C4-2B (cell line): ENCODE measurements around the gene FAF1.
A peak's percentile ranks its signal among the peaks of the same experiment; 100 is the strongest.

Experiments used
- H3K27ac ChIP-seq: fragments of 450-650 bp; 2 replicates; pipeline ENCODE4 v1.5.1; 2017
- CTCF ChIP-seq: fragments of 450-650 bp; conservative IDR thresholded peaks from 2 replicates; pipeline ENCODE4 v1.5.1; 2017; ENCODE audit warnings: mild to moderate bottlenecking
- ZFX ChIP-seq: fragments of 450-650 bp; IDR thresholded peaks from 2 replicates; pipeline ENCODE4 v1.6.1; 2017

FAF1 gene

GRCh38 chr1:50977575-50978143, 17.6 kb upstream of the FAF1 start:
- peak overlapping the region; percentile 66 for H3K27ac ChIP-seq
- TF ChIP-seq CTCF, result no peak
- peak; percentile 64 for TF ChIP-seq ZFX

GRCh38 chr1:50976890-50977574, 17.0 kb upstream of the FAF1 start:
- TF ChIP-seq CTCF, result no peak
- H3K27ac ChIP-seq, result peak overlapping the region; percentile 66

- TF ChIP-seq ZFX, result no peak
- TF ChIP-seq CTCF, result no peak
- no peak overlapping the region for H3K27ac ChIP-seq
Measured at GRCh38 chr1:50976111-50976889, 16.2 kb upstream of the FAF1 start.

- no peak overlapping the region for H3K27ac ChIP-seq
- TF ChIP-seq ZFX (no peak), CTCF (no peak)
Measured at GRCh38 chr1:50975436-50975835, 15.4 kb upstream of the FAF1 start.

- TF ChIP-seq ZFX, result no peak
- TF ChIP-seq CTCF, result no peak
- H3K27ac ChIP-seq, result no peak overlapping the region
Measured at GRCh38 chr1:50974618-50974935, 14.5 kb upstream of the FAF1 start.

GRCh38 chr1:50973875-50974617, 14.0 kb upstream of the FAF1 start:
- TF ChIP-seq ZFX, result no peak
- TF ChIP-seq CTCF, result no peak
- H3K27ac ChIP-seq, result no peak overlapping the region

- no peak overlapping the region for H3K27ac ChIP-seq
- TF ChIP-seq CTCF (no peak), ZFX (no peak)
Measured at GRCh38 chr1:50973255-50973654, 13.2 kb upstream of the FAF1 start.
